ENCODE data around the gene MOB4.
"Not testable (repeated sequence)": the region's sequence is repeated elsewhere in the genome, so short reads cannot be mapped to it uniquely, and the experiment has no call there.

Gene MOB4

DNA sequence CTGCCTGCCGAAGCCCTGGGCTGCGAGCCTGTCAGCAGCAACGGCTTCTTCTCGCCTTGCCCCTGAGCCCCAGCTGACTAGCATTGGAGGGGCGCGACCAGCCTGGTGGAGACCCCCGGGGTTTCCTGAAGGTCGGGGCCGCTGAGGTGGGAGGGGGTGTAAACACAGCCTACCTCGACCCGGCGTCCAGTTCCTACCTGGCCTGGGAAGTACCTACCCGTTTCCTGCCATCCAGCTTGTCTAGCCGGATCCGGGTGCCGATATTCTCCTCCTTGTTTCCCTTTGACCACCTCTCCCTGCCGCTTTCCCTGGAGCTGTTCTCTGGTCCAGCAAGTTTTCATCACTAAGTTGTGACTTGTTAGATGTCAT is 511 bp downstream of the MOB4 start:
- Histone ChIP-seq H3K27me3 (replicated peaks; ENCODE audit: control insufficient read depth, insufficient read depth, low read length) (no peaks in the 10 kb centered on the region), H3K9ac (ENCODE audit: low read length) (peak overlapping the region; percentile 97), H3K4me1 (ENCODE audit: control insufficient read depth, insufficient read depth, low read length) (peaks cover 15% of the 10 kb centered on the region), H3K9me3 (ENCODE audit: control insufficient read depth, low read length) (no peaks in the 10 kb centered on the region), H3K4me3 (ENCODE audit: low read length) (peak overlapping the region; percentile 98), H3K36me3 (ENCODE audit: control insufficient read depth, insufficient read depth, low read length, severe bottlenecking) (no peaks in the 10 kb centered on the region)
- DNase-seq (ENCODE audit: low read depth), result peak; percentile 60

- Histone ChIP-seq H3K27me3 (replicated peaks; ENCODE audit: control insufficient read depth, insufficient read depth, low read length) (no peaks in the 10 kb centered on the region), H3K4me3 (ENCODE audit: low read length) (peak overlapping the region; percentile 98), H3K9me3 (ENCODE audit: control insufficient read depth, low read length) (no peaks in the 10 kb centered on the region), H3K36me3 (ENCODE audit: control insufficient read depth, insufficient read depth, low read length, severe bottlenecking) (no peaks in the 10 kb centered on the region), H3K9ac (ENCODE audit: low read length) (peak overlapping the region; percentile 97), H3K4me1 (ENCODE audit: control insufficient read depth, insufficient read depth, low read length) (peaks cover 15% of the 10 kb centered on the region)
- DNase-seq (ENCODE audit: low read depth), result peak; percentile 20
These were observed 1.3 kb downstream of the MOB4 start for GRCh38 chr2:197517150-197517549.

DNA sequence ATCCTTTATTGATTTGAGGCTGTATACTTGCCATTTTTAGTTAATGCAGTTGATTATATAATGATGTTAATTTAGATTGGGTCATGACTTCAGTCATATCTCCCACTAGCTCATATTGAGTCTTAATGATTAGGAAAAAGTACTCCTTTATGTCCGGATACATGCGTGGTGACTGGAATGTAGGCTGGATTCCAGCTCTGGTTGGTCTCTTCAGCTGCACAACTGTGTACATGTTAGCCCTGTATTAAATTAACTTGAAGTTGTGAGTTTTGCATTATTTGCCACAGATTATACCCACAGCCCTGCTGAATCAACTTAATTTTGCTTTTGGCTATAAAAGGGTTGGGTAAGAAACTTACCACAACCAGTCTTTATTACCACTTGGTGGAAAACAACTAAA is 22.5 kb downstream of the MOB4 start:
- H3K9ac ChIP-seq (ENCODE audit: low read length), result no peak overlapping the region
- peaks cover 70% of the 10 kb centered on the region for H3K36me3 ChIP-seq (ENCODE audit: control insufficient read depth, insufficient read depth, low read length, severe bottlenecking)
- no peak overlapping the region for H3K4me3 ChIP-seq (ENCODE audit: low read length)
- no peaks in the 10 kb centered on the region for H3K9me3 ChIP-seq (ENCODE audit: control insufficient read depth, low read length)
- H3K27me3 ChIP-seq (replicated peaks; ENCODE audit: control insufficient read depth, insufficient read depth, low read length), result no peaks in the 10 kb centered on the region
- DNase-seq (ENCODE audit: low read depth), result no peak
- peaks cover 14% of the 10 kb centered on the region for H3K4me1 ChIP-seq (ENCODE audit: control insufficient read depth, insufficient read depth, low read length)

GRCh38 chr2:197539734-197540133 is 23.9 kb downstream of the MOB4 start:
- Histone ChIP-seq H3K36me3 (ENCODE audit: control insufficient read depth, insufficient read depth, low read length, severe bottlenecking) (peaks cover 79% of the 10 kb centered on the region), H3K9ac (ENCODE audit: low read length) (no peak overlapping the region), H3K4me3 (ENCODE audit: low read length) (no peak overlapping the region), H3K4me1 (ENCODE audit: control insufficient read depth, insufficient read depth, low read length) (peaks cover 9% of the 10 kb centered on the region), H3K9me3 (ENCODE audit: control insufficient read depth, low read length) (no peaks in the 10 kb centered on the region), H3K27me3 (replicated peaks; ENCODE audit: control insufficient read depth, insufficient read depth, low read length) (no peaks in the 10 kb centered on the region)
- DNase-seq (ENCODE audit: low read depth), result no peak

- Histone ChIP-seq H3K36me3 (ENCODE audit: control insufficient read depth, insufficient read depth, low read length, severe bottlenecking) (peaks cover 68% of the 10 kb centered on the region), H3K27me3 (replicated peaks; ENCODE audit: control insufficient read depth, insufficient read depth, low read length) (no peaks in the 10 kb centered on the region), H3K9ac (ENCODE audit: low read length) (no peak overlapping the region), H3K4me3 (ENCODE audit: low read length) (no peak overlapping the region), H3K9me3 (ENCODE audit: control insufficient read depth, low read length) (no peaks in the 10 kb centered on the region), H3K4me1 (ENCODE audit: control insufficient read depth, insufficient read depth, low read length) (peaks cover 8% of the 10 kb centered on the region)
- DNase-seq (ENCODE audit: low read depth), result no peak
These were observed 27.3 kb downstream of the MOB4 start for GRCh38 chr2:197543206-197543605.

- Histone ChIP-seq H3K27me3 (replicated peaks; ENCODE audit: control insufficient read depth, insufficient read depth, low read length) (no peaks in the 10 kb centered on the region), H3K4me3 (ENCODE audit: low read length) (no peak overlapping the region), H3K36me3 (ENCODE audit: control insufficient read depth, insufficient read depth, low read length, severe bottlenecking) (peaks cover 73% of the 10 kb centered on the region), H3K4me1 (ENCODE audit: control insufficient read depth, insufficient read depth, low read length) (no peaks in the 10 kb centered on the region), H3K9ac (ENCODE audit: low read length) (no peak overlapping the region), H3K9me3 (ENCODE audit: control insufficient read depth, low read length) (no peaks in the 10 kb centered on the region)
- DNase-seq (ENCODE audit: low read depth), result no peak
These were observed 31.5 kb downstream of the MOB4 start for GRCh38 chr2:197547163-197547900.

DNA sequence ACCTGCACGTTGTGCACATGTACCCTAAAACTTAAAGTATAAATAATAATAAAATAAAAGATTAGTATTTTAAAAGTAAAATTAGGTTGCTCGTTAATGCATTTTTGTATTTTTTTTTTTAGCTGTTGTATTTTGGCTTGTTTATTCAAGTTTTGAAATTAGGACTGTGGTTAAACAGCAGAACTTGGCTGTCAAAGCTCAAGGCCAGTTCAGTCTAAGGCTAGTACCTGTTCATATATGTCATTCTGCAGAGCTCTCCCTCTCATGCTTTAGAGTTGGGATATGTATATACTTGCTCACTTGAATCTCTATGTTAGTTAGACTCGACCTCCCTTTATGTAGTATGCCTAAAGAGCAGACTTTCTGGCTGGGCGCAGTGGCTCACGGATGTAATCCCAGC is 32.7 kb downstream of the MOB4 start:
- Histone ChIP-seq H3K4me3 (ENCODE audit: low read length) (no peak overlapping the region), H3K9me3 (ENCODE audit: control insufficient read depth, low read length) (no peaks in the 10 kb centered on the region), H3K36me3 (ENCODE audit: control insufficient read depth, insufficient read depth, low read length, severe bottlenecking) (peaks cover 73% of the 10 kb centered on the region), H3K27me3 (replicated peaks; ENCODE audit: control insufficient read depth, insufficient read depth, low read length) (no peaks in the 10 kb centered on the region), H3K9ac (ENCODE audit: low read length) (no peak overlapping the region), H3K4me1 (ENCODE audit: control insufficient read depth, insufficient read depth, low read length) (no peaks in the 10 kb centered on the region)
- no peak for DNase-seq (ENCODE audit: low read depth)

DNA sequence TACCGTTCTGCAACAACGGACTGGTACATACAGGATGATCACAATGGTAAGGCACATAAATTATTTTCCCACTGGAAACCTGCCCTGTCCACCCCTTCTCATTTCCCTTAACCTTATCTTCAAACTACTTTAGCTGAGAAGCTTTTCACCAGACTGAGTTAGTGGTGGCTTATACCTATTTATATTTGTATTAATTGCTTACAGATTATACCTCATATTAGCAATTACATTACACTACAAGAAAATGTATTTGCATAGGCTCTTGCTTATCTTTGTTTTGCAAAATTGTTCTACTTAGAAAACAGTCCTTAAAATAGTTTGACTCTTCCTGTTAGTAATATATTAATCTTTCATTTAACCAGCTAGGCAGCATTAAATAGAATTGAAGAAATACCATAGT is 35.4 kb downstream of the MOB4 start:
- not testable (repeated sequence) for H3K4me1 ChIP-seq (ENCODE audit: control insufficient read depth, insufficient read depth, low read length); DNase-seq (ENCODE audit: low read depth); H3K9me3 ChIP-seq (ENCODE audit: control insufficient read depth, low read length); H3K27me3 ChIP-seq (replicated peaks; ENCODE audit: control insufficient read depth, insufficient read depth, low read length); H3K9ac ChIP-seq (ENCODE audit: low read length); H3K4me3 ChIP-seq (ENCODE audit: low read length)
- H3K36me3 ChIP-seq (ENCODE audit: control insufficient read depth, insufficient read depth, low read length, severe bottlenecking), result peaks cover 71% of the 10 kb centered on the region

DNA sequence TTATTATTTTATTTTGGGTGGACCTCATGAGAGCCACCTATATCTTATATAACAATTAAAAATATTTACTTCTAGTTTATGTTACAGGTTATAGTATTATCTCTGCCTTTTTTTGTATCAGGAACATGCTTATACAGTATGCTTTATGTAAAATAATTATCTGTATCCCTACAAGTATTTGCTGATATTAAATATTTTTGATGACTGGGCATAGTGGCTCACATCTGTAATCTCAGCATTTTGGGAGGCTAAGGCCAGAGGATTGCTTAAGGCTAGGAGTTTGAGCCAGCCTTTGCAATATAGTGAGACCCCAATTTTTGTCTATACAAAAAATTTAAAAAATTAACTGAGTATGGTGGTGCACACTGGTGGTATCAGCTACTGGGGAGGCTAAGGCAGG is 39.6 kb downstream of the MOB4 start:
- H3K27me3 ChIP-seq (replicated peaks; ENCODE audit: control insufficient read depth, insufficient read depth, low read length), result no peaks in the 10 kb centered on the region
- peaks cover 14% of the 10 kb centered on the region for H3K4me1 ChIP-seq (ENCODE audit: control insufficient read depth, insufficient read depth, low read length)
- H3K36me3 ChIP-seq (ENCODE audit: control insufficient read depth, insufficient read depth, low read length, severe bottlenecking), result peaks cover 52% of the 10 kb centered on the region
- H3K4me3 ChIP-seq (ENCODE audit: low read length), result no peak overlapping the region
- no peaks in the 10 kb centered on the region for H3K9me3 ChIP-seq (ENCODE audit: control insufficient read depth, low read length)
- no peak for DNase-seq (ENCODE audit: low read depth)
- no peak overlapping the region for H3K9ac ChIP-seq (ENCODE audit: low read length)

DNA sequence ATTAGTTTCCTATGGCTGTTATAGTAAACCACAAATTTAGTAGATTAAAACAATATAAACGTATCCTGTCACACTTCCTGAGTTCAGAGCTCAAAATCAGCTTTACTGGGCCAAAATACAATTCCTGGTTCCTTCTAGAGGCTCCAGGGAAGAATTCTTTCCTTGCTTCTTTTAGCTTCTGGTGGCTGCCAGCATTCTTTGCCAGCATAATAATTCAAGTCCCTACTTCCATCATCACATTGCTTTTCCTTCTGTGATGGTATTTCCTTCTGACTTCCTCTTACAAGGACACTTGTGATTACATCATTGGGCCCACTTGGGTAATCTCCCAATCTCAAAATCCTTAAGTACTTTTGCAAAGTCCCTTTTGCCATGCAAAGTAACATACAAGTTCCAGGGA is 40.6 kb downstream of the MOB4 start:
- peak; percentile 12 for DNase-seq (ENCODE audit: low read depth)
- Histone ChIP-seq H3K4me1 (ENCODE audit: control insufficient read depth, insufficient read depth, low read length) (peaks cover 14% of the 10 kb centered on the region), H3K4me3 (ENCODE audit: low read length) (no peak overlapping the region), H3K27me3 (replicated peaks; ENCODE audit: control insufficient read depth, insufficient read depth, low read length) (no peaks in the 10 kb centered on the region), H3K9ac (ENCODE audit: low read length) (peak overlapping the region; percentile 40), H3K36me3 (ENCODE audit: control insufficient read depth, insufficient read depth, low read length, severe bottlenecking) (peaks cover 42% of the 10 kb centered on the region), H3K9me3 (ENCODE audit: control insufficient read depth, low read length) (no peaks in the 10 kb centered on the region)

DNA sequence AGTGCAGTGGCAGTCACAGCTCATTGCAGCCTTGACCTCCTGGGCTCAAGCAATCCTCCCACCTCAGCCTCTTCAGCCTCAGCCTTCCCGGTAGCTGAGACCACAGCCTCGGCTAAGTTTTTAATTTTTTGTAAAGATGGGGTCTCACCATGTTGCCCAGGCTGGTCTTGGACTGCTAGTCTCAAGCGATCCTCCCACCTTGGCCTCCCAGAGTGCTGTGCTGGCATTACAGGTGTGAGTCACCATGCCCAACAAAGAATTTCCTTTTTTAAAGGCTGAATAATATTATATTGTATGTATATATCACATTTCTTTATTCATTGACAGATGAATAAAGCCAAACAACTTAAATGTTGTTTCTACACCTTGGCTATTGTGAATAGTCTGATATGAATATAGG is 42.5 kb downstream of the MOB4 start:
- H3K36me3 ChIP-seq (ENCODE audit: control insufficient read depth, insufficient read depth, low read length, severe bottlenecking), result peaks cover 23% of the 10 kb centered on the region
- DNase-seq (ENCODE audit: low read depth), result no peak
- peaks cover 14% of the 10 kb centered on the region for H3K4me1 ChIP-seq (ENCODE audit: control insufficient read depth, insufficient read depth, low read length)
- H3K4me3 ChIP-seq (ENCODE audit: low read length), result no peak overlapping the region
- H3K9me3 ChIP-seq (ENCODE audit: control insufficient read depth, low read length), result no peaks in the 10 kb centered on the region
- no peak overlapping the region for H3K9ac ChIP-seq (ENCODE audit: low read length)
- H3K27me3 ChIP-seq (replicated peaks; ENCODE audit: control insufficient read depth, insufficient read depth, low read length), result no peaks in the 10 kb centered on the region

- peaks cover 12% of the 10 kb centered on the region for H3K36me3 ChIP-seq (ENCODE audit: control insufficient read depth, insufficient read depth, low read length, severe bottlenecking)
- H3K4me1 ChIP-seq (ENCODE audit: control insufficient read depth, insufficient read depth, low read length), result peaks cover 14% of the 10 kb centered on the region
- no peak overlapping the region for H3K4me3 ChIP-seq (ENCODE audit: low read length)
- H3K27me3 ChIP-seq (replicated peaks; ENCODE audit: control insufficient read depth, insufficient read depth, low read length), result no peaks in the 10 kb centered on the region
- no peak for DNase-seq (ENCODE audit: low read depth)
- no peaks in the 10 kb centered on the region for H3K9me3 ChIP-seq (ENCODE audit: control insufficient read depth, low read length)
- no peak overlapping the region for H3K9ac ChIP-seq (ENCODE audit: low read length)
These were observed 43.8 kb downstream of the MOB4 start for GRCh38 chr2:197559681-197560080.

All from adipocyte (in vitro differentiated cells).